ENCODE measurements around the gene UNC5A.

The UNC5A gene

GRCh38 chr5:176835918-176836317, 25.6 kb downstream of the UNC5A start:
- Histone ChIP-seq H3K4me3 (no peak overlapping the region), H3K27ac (no peak overlapping the region)

- Histone ChIP-seq H3K27ac (no peak overlapping the region), H3K4me3 (no peak overlapping the region)
Measured at GRCh38 chr5:176836811-176837706, 26.7 kb downstream of the UNC5A start.

GRCh38 chr5:176837707-176838115, 27.4 kb downstream of the UNC5A start:
- H3K27ac ChIP-seq: no peak overlapping the region
- H3K4me3 ChIP-seq: no peak overlapping the region

GRCh38 chr5:176843673-176844072, 33.3 kb downstream of the UNC5A start:
- H3K27ac ChIP-seq: no peak overlapping the region
- H3K4me3 ChIP-seq: no peak overlapping the region

GRCh38 chr5:176844281-176844680, 33.9 kb downstream of the UNC5A start:
- H3K4me3 ChIP-seq: no peak overlapping the region
- H3K27ac ChIP-seq: no peak overlapping the region

GRCh38 chr5:176844706-176845391, 34.5 kb downstream of the UNC5A start:
- H3K4me3 ChIP-seq: no peak overlapping the region
- no peak overlapping the region for H3K27ac ChIP-seq

- H3K4me3 ChIP-seq: no peak overlapping the region
- no peak overlapping the region for H3K27ac ChIP-seq
Measured at GRCh38 chr5:176845392-176845713, 35.0 kb downstream of the UNC5A start.

GRCh38 chr5:176846335-176847140, 36.2 kb downstream of the UNC5A start:
- Histone ChIP-seq H3K27ac (no peak overlapping the region), H3K4me3 (no peak overlapping the region)

- Histone ChIP-seq H3K27ac (no peak overlapping the region), H3K4me3 (no peak overlapping the region)
Measured at GRCh38 chr5:176847148-176847547, 36.8 kb downstream of the UNC5A start.

GRCh38 chr5:176847726-176848290, 37.4 kb downstream of the UNC5A start:
- H3K4me3 ChIP-seq: no peak overlapping the region
- no peak overlapping the region for H3K27ac ChIP-seq

- Histone ChIP-seq H3K4me3 (no peak overlapping the region), H3K27ac (no peak overlapping the region)
Measured at GRCh38 chr5:176848651-176849050, 38.3 kb downstream of the UNC5A start.

GRCh38 chr5:176849611-176850227, 39.4 kb downstream of the UNC5A start:
- Histone ChIP-seq H3K4me3 (no peak overlapping the region), H3K27ac (no peak overlapping the region)

GRCh38 chr5:176850371-176851245, 40.2 kb downstream of the UNC5A start:
- no peak overlapping the region for H3K27ac ChIP-seq
- H3K4me3 ChIP-seq: no peak overlapping the region

- H3K4me3 ChIP-seq: no peak overlapping the region
- H3K27ac ChIP-seq: no peak overlapping the region
Measured at GRCh38 chr5:176851380-176851779, 41.0 kb downstream of the UNC5A start.

GRCh38 chr5:176851871-176852658, 41.7 kb downstream of the UNC5A start:
- Histone ChIP-seq H3K27ac (no peak overlapping the region), H3K4me3 (no peak overlapping the region)

- H3K4me3 ChIP-seq: no peak overlapping the region
- no peak overlapping the region for H3K27ac ChIP-seq
Measured at GRCh38 chr5:176853151-176853778, 42.9 kb downstream of the UNC5A start.

- H3K27ac ChIP-seq: no peak overlapping the region
Measured at GRCh38 chr5:176854164-176854563, 43.8 kb downstream of the UNC5A start.

GRCh38 chr5:176855598-176855997, 45.2 kb downstream of the UNC5A start:
- H3K4me3 ChIP-seq: no peak overlapping the region
- no peak overlapping the region for H3K27ac ChIP-seq

More at GRCh38 chr5:176854164-176854563, 43.8 kb downstream of the UNC5A start:
- no peak overlapping the region for H3K4me3 ChIP-seq
